RKO (cell line): Measurements from ENCODE around the gene KLHL40.
A peak's percentile ranks its signal among the peaks of the same experiment; 100 is the strongest.

Experiments used
- DNase-seq: peaks from one replicate; pipeline ENCODE4 v3.0.0-alpha.2; 2016; ENCODE audit warnings: low spot score

KLHL40 gene

DNA sequence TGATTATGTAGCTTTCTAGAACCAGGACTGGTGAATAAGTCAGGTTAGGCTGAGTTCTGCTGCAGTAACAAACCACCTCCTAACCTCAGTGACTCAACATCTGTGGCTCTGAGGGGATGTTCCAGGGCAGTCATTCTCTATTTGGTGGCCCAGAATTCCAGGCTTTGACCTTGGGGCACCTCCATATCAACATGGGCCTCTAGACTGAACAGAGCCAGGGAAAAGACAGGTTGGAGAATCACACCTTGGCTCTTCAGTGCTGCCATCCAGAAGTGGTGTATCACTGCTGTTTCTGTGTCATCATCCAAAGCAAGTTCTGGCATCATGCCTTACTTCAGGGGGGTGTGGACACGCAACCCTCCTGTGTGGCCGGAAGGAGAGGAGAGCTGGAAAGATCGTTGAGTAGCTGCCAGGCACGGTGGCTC, 16.5 kb upstream of the KLHL40 start:
- no peak for DNase-seq

DNA sequence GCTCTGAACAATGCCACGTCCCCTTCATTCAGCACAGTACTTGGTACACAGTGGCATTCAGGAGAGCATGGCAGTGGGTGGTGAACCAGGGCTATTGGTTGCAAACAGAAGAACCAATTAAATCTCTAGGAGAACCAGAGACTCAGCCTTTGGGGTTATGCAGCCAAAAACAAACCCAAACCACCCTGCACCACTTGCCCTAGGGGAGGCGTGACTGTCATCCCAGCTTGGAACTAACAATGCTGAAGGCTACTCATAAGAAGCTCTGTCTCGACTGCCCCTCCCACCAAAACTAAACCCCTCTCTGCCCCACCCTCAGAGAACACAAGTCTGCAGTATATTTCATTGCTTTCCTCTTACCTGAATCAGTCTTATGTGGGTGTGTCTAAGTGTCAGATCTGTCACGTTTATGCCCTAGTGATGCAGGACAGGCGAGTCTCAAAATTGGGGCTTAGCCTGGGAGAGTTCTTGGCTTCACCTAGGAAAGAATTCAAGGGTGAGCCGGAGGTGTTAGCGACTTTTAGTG, 15.2 kb upstream of the KLHL40 start:
- DNase-seq = no peak

DNA sequence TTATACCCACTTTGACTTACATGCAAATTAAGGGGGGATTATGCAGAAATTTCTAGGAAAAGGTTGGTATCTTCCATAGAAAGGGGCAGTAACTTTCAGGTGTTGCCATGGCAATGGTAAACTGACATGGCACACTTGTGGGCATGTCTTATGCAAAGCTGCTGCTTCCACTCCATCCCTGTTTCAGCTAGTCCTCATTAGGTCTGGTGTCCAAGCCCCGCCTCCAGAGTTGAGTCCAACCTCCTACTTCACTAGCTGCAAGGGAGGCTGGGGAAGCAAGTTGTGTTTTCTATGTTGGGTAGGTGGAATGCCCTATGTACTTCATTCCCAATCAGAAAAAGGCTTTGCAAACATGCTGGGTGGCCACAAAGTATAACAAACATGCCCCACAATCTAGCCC, 14.7 kb upstream of the KLHL40 start:
- DNase-seq = no peak

DNA sequence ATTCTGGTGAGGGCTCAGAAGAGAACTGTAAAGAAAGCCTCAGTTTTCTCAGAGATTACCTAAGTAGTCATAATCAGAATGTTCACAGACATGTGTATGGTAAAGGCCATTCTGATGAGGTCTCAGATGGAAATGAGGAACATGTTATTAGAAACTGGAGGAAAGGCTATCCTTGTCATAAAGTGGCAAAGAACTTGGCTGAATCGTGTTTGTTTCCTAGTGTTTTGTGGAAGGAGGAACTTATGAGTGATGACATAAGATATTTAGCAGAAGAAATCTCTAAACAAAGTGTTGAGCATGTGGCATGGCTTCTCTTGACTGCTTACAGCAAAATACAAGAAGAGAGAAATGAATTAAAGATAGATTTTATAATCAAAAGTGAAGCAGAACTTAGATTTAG, 12.8 kb upstream of the KLHL40 start:
- DNase-seq = no peak

DNA sequence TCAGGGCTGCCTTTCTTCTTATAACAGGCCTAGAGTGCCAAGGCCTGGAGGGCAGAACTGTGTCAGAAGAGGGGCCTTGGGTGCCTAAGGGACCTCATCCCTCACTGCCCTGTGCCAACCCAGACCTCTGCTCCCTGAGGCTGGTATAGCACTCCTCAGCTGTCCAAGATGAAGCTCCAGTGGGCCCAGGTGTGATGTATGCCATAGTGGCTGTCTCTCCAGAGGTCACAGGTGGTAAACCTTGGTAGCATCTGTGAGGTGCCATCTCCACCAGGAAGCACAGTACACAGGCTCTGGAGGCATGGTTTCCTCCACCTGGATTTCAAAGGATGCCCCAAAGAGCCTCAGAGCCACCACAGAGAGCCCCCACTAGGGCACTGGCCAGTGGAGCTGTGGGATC, 12.3 kb upstream of the KLHL40 start:
- DNase-seq = no peak

DNA sequence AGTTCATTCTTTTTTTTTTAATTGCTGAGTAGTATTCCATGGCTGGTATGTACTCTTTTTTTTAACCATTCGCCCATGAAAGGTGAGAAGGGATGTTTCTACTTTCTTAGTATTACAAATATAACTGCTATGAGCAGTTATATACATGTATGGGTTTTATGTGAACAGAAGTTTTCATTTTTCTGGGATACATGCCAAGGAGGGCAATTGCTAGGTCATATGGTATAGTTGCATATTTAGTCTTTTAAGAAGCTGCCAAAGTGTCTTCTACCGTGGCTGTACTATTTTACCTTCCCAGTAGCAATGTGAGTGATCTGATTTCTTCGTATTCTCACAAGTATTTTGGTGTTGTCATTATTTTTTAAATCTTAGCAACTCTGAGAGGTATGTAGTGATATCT, 11.2 kb upstream of the KLHL40 start:
- no peak for DNase-seq

DNA sequence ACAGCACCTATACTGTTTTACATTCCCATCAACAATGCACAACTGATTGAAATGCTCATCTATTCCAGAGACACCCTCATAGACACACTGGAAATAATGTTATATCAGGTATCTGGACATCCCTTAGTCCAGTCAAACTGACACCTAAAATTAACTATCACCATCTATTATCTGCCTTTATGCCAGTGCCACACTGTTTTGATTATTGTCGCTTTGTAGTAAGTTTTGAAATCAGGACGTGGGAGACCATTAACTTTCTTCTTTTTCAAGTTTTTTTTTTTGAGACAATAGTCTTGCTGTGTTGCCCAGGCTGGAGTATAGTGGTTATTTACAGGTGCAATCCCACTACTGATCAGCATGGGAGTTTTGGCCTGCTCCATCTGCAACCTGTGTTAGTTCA, 9.4 kb upstream of the KLHL40 start:
- no peak for DNase-seq

DNA sequence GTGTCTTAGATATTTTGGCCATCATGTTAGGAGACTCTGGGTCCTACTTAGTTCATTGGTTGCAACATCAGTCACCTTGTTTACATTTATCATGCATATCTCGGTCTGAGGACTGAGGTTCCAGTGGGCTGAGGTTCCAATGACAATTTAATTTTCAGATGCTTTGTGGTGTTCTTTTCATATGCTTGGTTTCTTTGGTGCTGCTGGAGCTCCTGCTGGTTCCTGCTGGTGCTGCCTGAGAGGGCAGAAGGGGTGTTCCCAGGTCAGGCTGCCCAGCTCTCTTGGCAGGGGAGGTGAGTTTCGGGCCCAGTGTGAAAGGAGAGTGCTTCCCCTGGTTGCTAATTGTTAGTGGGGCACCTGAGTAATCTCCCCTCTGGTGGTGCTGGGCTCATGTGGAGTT, 6.9 kb upstream of the KLHL40 start:
- DNase-seq = no peak

DNA sequence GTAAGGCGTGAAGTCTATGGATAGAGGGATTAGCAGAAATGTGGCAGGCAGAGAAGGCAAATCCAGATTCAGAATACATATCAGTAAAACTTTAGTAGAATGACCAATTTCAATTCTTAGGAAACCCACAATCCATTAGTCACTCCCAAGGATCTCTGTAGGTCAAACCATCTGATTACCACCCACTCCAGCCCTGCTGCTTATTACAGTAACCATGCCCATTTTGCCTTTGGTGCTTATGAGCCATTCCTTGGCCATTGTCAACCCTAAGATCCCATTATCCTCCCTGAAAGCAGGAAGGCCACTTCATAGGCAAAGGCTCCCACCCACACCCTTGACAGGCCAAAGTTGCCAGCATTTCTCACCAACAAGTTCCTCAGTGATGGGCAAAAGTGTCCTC, 5.1 kb upstream of the KLHL40 start:
- peak; percentile 28 for DNase-seq

DNA sequence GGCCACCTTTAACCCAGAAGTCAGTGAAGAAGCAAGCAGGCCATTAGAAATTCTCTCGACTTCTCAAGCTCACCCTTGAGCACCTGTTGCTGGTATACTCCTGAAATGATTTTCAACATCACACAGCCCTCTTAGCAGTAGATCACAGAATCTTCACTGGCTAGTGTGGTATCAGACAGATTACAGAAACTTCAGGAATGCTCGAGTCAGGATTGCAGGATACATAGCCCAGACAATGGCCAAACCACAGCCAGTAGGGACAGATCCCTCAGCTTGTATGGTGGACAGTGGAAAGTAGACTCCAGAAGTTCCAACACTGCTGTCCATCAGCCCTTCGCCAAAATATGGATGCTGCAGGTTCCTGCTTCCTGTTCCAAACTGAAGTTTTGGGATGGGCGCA, 4.5 kb upstream of the KLHL40 start:
- no peak for DNase-seq

DNA sequence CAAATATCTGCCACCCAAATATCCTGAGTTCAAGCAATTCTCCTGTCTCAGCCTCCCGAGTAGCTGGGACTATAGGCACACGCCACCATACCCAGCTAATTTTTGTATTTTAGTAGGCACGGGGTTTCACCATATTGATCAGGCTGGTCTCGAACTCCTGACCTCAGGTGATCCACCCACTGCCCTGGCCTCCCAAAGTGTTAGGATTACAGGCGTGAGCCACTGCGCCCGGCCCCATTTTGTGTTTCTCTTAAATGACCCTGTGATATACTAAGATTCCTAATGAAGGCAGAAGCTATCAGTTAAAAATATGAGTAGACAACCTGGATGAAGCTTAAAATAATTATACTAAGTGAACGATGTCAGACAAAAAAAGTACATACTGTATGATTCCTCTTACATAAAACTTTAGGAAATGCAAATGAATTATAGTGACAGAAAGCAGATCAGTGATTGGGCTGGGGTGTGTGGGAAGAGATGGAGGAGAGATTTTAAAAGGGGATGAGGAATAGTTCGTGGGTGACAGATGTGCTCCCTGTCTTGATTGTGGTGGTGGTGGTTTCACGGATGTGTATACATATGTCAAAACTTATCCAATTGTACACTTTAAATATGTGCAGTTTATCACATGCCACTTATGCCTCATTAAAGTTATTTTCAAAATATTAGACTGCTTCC, 3.8 kb upstream of the KLHL40 start:
- DNase-seq = no peak

DNA sequence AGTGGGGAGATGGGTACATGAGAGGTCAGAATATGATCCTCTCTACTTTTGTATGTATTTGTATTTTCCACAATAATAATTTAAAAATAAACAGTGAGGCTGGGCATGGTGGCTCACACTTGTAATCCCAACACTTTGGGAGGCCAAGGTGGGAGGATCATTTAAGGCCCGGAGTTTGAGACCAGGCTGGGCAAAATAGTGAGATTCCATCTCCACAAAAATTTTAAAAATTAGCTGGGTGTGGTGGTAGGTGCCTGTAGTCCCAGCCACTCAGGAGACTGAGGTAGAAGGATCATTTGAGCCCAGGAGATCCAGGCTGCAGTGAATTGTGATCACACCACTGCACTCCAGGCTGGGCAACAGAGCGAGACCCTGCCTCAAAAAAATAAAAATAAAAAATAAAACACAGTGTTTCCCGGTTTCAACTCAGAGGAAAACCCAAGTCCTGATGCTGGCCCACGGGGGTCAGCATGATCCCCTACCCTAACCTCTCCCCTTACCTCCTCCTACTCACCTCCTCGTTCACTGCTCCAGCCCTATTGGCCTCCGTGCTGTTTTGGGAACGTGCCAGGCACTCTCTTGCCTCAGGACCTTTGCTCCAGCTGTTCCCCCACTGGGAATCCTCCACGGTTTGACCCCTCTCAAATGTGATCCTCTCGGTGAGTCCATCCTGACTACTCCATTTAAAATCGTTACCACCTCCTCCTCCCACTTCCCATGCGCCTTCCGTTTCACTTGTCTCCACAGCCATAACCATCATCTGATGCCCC, 2.9 kb upstream of the KLHL40 start:
- DNase-seq = no peak

DNA sequence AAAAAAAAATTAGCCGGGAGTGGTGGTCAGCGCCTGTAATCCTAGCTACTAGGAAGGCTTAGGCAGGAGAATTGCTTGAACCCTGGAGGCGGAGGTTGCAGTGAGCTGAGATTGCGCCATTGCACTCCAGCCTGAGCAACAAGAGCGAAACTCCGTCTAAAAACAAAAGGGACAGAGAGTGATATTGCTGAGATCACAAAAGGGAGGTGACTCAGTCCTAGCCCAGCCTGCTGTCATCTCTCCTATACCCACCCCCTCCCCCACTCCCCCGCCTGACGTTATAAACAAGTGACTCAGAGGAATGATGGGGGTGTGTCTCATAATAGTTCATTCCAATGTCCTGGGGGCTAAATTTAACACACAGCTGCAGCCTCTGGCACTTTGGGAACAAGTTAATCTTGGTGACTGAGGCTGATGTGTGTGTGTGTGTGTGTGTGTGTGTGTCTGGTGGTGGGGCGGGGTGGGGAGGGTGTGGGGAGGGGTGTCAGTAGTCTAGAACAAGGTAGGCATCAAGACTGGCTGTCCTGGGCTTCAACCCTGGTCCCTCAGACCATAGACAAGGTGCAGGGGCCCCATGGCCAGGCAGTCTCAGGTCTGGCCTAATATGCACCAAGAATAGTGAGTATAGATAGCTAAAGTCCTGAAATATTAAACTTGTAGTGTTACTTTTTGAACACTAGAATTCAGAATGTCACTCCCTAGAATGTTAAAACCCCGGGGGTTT, 1.3 kb upstream of the KLHL40 start:
- DNase-seq = peak; percentile 97

DNA sequence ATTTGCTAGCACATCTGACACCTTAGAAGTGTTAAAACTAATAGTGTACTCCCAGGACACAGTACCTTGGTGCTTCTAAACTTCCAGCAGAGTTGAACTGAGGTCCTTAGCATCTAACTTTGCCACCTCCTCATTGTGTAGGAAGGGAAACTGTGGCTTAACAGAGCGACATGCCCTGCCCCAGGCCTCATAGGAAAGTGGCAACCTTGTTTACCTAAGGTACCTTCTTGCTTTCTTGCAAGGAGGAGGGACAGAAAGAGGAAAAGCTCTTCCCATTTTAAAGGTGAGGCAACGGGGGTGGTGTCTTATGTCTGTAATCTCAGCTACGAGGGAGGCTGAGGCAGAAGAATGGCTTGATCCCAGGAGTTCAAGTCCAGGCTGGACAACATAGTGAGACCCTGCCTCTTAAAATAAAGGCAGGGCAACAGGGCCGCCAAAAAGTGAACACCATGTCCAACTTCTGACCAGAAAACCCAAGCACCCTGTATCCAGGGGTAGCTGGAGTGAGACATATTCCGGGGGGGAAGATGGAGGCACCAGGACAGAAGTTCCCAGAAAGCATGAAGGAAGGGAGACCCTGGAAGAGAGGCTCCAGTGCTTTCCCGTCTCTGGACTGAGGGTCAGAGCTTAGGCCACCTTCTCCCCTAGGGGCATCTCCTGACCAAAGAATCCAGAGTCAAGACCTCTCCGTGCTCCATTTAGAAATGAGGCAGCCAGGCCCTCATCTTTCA, 540 bp upstream of the KLHL40 start:
- no peak for DNase-seq

DNA sequence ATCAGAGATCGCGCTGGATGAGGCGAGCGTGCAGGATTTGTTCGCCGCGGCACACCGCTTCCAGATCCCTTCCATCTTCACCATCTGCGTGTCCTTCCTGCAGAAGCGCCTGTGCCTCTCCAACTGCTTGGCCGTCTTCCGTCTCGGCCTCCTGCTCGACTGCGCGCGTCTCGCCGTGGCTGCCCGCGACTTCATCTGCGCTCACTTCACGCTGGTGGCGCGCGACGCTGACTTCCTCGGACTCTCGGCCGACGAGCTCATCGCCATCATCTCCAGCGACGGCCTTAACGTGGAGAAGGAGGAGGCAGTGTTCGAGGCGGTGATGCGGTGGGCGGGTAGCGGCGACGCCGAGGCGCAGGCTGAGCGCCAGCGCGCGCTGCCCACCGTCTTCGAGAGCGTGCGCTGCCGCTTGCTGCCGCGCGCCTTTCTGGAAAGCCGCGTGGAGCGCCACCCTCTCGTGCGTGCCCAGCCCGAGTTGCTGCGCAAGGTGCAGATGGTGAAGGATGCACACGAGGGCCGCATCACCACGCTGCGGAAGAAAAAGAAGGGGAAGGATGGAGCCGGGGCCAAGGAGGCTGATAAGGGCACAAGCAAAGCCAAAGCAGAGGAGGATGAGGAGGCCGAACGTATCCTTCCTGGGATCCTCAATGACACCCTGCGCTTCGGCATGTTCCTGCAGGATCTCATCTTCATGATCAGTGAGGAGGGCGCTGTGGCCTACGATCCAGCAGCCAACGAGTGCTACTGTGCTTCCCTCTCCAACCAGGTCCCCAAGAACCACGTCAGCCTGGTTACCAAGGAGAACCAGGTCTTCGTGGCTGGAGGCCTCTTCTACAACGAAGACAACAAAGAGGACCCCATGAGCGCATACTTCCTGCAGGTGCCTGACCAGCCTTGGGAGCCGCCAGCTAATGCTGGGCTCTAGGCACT, 819 bp downstream of the KLHL40 start:
- DNase-seq = no peak

DNA sequence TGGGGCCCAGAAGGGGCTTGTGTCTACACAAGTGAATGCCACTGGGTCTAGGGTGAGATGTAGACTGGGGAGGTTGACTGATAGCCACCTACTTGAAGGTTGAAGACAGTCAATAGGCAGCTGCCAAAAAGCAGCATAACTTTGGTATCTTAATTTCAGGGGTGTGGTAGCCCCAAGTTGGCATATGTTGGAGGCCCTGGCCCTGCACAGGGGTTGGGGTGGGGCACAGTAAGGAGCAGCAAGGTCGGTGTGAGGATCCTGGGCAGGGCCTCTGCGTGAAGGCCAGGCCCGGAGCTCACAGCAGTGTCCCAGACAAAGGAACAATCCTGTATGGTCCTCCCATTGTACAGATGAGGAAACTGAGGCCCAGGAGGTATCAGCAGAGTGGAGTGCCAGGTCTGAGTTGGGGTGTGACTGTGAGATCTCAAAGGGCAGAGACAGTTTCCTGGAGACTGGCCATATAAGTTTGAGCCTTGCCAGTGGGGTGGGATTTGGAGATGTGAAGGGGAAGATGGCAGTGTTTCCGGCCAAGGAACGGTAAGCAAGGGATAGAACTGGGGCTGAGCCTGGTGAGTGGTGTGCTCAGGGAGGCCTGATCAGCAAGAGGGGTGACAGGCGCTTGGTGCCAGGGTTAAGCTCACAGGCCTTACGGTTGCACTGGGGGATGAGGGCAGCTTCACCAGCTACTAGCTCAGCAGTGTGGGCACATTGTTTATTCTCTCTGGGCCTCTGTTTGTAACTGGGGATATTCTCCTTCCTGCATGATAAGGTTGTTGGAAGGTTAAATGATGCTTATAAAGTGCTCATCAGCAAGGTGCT, 1.7 kb downstream of the KLHL40 start:
- DNase-seq = no peak

DNA sequence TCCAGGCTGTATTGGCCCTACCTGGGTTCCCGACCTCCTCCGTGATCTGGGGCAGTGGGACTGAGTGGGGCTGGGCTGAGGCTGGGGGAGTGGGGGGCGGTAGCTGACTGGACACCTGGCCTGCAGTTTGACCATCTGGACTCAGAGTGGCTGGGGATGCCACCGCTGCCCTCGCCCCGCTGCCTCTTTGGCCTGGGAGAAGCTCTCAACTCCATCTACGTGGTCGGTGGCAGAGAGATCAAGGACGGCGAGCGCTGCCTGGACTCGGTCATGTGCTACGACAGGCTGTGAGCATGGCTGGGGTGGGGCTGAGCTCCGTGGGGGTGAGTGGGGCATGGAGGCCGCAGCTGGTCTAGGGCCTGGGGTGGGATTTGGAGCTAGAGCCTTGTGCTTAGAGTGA, 2.7 kb downstream of the KLHL40 start:
- no peak for DNase-seq

DNA sequence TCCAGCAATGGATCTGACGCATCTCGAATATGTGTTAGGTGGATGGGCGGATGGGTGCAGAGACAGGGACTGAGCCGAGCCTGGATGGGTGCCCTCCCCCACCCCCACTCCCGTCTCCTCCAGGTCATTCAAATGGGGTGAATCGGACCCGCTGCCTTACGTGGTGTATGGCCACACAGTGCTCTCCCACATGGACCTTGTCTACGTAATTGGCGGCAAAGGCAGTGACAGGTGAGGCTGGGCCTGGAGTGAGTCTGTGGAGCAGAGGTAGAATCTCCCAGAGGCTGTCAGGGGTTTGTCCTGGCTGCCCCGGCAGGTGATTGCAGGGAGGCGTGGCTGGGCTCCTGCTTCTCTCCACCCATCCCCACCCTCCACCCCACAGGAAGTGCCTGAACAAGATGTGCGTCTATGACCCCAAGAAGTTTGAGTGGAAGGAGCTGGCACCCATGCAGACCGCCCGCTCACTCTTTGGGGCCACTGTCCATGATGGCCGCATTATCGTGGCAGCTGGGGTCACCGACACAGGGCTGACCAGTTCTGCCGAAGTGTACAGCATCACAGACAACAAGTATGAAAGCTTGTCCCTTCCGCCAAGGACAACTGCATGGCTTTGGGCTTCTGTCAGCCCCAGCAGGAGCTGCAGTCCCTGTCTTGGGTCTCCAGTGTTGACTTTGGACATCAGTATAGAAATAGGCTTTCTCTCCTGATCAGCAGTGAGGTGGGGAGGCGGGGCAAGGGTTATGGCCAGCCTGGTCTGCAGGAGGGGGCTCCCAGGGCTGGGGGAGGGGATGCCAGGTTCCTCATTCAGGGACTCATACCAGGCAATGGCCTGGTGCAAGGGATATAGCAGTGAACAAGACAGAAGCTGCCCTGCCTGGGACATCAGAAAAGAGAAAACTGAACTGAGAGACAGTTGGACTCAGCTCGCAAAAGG, 3.4 kb downstream of the KLHL40 start:
- no peak for DNase-seq

DNA sequence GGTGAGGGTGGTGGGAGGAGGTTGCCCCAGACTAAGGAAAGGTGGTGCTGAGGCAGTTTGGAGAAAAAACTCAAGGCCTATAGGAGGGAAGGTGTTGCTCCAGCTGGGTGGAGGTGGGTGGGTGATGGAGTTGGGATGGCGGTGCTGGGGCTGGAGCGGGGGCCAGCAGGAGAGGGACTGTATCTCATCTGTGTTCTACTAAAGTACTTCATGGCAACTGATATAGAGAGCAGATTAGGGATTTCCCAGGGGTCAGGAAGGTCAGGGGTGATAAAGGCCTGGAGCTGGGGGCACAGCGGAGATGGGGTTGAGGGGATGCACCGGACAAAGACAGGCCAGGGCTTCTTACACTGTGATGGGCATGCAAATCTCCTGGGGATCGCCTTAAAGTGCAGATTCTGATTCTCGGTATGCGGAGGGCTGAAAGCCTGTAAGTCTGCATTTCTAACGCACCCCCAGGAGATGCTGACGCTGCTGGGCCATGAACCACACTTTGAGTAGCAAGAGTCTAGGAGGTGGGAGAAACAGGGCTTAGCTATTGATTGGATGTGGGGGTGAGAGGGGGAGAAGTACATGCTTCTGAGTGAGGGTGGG, 4.2 kb downstream of the KLHL40 start:
- no peak for DNase-seq
